NT2/D1 (cell line): ENCODE results near the gene ADCY9.

ENCODE experiments used
- YY1 ChIP-seq: IDR thresholded peaks from 2 replicates; pipeline ENCODE4 v1.6.1; 2011; ENCODE audit not compliant: insufficient read length, insufficient read depth
- ZNF274 ChIP-seq: IDR thresholded peaks from 2 replicates; pipeline ENCODE4 v1.6.1; 2011; ENCODE audit warnings: mild to moderate bottlenecking, low read depth, low read length

- no peak for TF ChIP-seq ZNF274
- TF ChIP-seq YY1: no peak
Observed at GRCh38 chr16:3988824-3989223, 127.4 kb downstream of the ADCY9 start.
